ENCODE results near the gene AGO3. TPM values are rescaled to one million over a fixed set of nuclear protein-coding genes. Genes with fewer than 3 reads are reported as not detected.

The AGO3 gene
- total and polyA plus RNA-seq, 2 of the 13 experiments (the other 11 are each of a cell fraction or from before 2014, with no cell fraction given) = 21.2 to 27.1 TPM

DNA sequence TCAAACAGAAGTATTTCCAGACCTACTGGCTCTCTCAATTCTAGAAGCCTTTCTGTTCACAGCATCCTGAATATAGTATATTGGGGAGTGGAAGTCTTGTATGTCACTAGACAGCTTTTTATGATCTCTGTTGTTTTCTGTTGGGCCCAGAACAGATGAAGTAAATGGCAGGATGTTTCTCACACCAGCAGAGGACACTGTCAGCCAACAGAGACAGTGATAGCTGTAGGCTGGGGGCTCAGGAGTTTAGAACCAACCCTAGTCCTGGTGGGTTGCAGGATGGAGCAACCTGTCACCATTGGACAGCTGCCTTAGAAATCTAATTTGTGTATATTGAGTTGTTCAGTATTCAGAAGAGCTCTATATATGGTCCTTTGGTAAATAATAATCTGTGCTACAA lies 31.0 kb upstream of the AGO3 start:
- H3K4me1 ChIP-seq (ENCODE audit: insufficient read depth, low read length) = peaks cover 9% of the 10 kb centered on the region
- intact Hi-C loops (cut with micrococcal nuclease; ENCODE audit: unreplicated experiment) (no loop called here), in situ Hi-C loops (cut with HindIII; ENCODE audit: extremely low pct_ligation_motif_present, low pct_unique_long_range_greater_than_20kb) (no loop called here)
- no peaks in the 10 kb centered on the region for H3K27me3 ChIP-seq (ENCODE audit: control insufficient read depth in 1 of 2, insufficient read depth in 2 of 2, low read length in 2 of 2)
- H3K4me2 ChIP-seq (ENCODE audit: low read depth, low read length) = no peak overlapping the region
- H3K9ac ChIP-seq (ENCODE audit: insufficient read depth, low read depth, low read length) = no peak overlapping the region
- peaks cover 4 to 51% of the 10 kb centered on the region in 2 experiments; a peak in 4 of 5 replicates for H3K36me3 ChIP-seq (replicated peaks in 1 of 2; ENCODE audit: control insufficient read depth in 1 of 2, insufficient read depth in 2 of 2, low read length in 2 of 2)
- no peak for FAIRE-seq
- ChIA-PET POLR2A (no interaction called here), CTCF (ENCODE audit: low intra/inter-chr PET ratio, low total read pairs) (no interaction called here)
- DNase-seq (ENCODE audit: low spot score) = no peak
- H3K27ac ChIP-seq (ENCODE audit: extremely low read length, insufficient read depth, low read length) = no peak overlapping the region
- TF ChIP-seq SYNCRIP (IDR thresholded peaks at IDR 0.05; ENCODE audit: insufficient read depth, low read depth, low read length) (no peak), STAG1 (CRISPR knock-in tag; IDR thresholded peaks at IDR 0.05) (peak; percentile 30), LCORL (IDR thresholded peaks at IDR 0.05) (no peak), LCORL (CRISPR knock-in tag; IDR thresholded peaks at IDR 0.05) (no peak), ZBTB42 (CRISPR knock-in tag; IDR thresholded peaks at IDR 0.05) (no peak), RARA (CRISPR knock-in tag; IDR thresholded peaks at IDR 0.05) (no peak), HOXA7 (CRISPR knock-in tag; IDR thresholded peaks at IDR 0.05) (no peak), HIVEP1 (CRISPR knock-in tag; IDR thresholded peaks at IDR 0.05) (no peak), ZNF136 (CRISPR knock-in tag; IDR thresholded peaks at IDR 0.05; ENCODE audit: low read depth) (no peak), FOXJ3 (CRISPR knock-in tag; IDR thresholded peaks at IDR 0.05; ENCODE audit: borderline replicate concordance) (no peak), IKZF1 (IDR thresholded peaks at IDR 0.05) (no peak), ZNF891 (CRISPR knock-in tag; IDR thresholded peaks at IDR 0.05) (no peak)
- TF ChIP-seq, protein P1, sequence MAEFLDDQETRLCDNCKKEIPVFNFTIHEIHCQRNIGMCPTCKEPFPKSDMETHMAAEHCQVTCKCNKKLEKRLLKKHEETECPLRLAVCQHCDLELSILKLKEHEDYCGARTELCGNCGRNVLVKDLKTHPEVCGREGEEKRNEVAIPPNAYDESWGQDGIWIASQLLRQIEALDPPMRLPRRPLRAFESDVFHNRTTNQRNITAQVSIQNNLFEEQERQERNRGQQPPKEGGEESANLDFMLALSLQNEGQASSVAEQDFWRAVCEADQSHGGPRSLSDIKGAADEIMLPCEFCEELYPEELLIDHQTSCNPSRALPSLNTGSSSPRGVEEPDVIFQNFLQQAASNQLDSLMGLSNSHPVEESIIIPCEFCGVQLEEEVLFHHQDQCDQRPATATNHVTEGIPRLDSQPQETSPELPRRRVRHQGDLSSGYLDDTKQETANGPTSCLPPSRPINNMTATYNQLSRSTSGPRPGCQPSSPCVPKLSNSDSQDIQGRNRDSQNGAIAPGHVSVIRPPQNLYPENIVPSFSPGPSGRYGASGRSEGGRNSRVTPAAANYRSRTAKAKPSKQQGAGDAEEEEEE (CRISPR knock-in tag; IDR thresholded peaks at IDR 0.05; ENCODE audit: borderline replicate concordance) = no peak
- TF ChIP-seq, protein P2, sequence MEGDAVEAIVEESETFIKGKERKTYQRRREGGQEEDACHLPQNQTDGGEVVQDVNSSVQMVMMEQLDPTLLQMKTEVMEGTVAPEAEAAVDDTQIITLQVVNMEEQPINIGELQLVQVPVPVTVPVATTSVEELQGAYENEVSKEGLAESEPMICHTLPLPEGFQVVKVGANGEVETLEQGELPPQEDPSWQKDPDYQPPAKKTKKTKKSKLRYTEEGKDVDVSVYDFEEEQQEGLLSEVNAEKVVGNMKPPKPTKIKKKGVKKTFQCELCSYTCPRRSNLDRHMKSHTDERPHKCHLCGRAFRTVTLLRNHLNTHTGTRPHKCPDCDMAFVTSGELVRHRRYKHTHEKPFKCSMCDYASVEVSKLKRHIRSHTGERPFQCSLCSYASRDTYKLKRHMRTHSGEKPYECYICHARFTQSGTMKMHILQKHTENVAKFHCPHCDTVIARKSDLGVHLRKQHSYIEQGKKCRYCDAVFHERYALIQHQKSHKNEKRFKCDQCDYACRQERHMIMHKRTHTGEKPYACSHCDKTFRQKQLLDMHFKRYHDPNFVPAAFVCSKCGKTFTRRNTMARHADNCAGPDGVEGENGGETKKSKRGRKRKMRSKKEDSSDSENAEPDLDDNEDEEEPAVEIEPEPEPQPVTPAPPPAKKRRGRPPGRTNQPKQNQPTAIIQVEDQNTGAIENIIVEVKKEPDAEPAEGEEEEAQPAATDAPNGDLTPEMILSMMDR (CRISPR knock-in tag; IDR thresholded peaks at IDR 0.05) = peak; percentile 30
- TF ChIP-seq, protein P3, sequence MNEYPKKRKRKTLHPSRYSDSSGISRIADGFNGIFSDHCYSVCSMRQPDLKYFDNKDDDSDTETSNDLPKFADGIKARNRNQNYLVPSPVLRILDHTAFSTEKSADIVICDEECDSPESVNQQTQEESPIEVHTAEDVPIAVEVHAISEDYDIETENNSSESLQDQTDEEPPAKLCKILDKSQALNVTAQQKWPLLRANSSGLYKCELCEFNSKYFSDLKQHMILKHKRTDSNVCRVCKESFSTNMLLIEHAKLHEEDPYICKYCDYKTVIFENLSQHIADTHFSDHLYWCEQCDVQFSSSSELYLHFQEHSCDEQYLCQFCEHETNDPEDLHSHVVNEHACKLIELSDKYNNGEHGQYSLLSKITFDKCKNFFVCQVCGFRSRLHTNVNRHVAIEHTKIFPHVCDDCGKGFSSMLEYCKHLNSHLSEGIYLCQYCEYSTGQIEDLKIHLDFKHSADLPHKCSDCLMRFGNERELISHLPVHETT (CRISPR knock-in tag; conservative IDR thresholded peaks at IDR 0.05) = no peak
- no TSS peak for BruUV-seq (replicated peaks)
- no peaks in the 10 kb centered on the region for H3K79me2 ChIP-seq (ENCODE audit: insufficient read depth, low read length)
- ATAC-seq = no peak
- H4K20me1 ChIP-seq (ENCODE audit: insufficient read depth, low read length) = 0 out of 2 replicates have a peak, but pooled peaks cover 2% of the 10 kb centered on the region
- no peaks in the 10 kb centered on the region for H3K9me3 ChIP-seq (ENCODE audit: low read length)
- H3K4me3 ChIP-seq (replicated peaks in 1 of 3; ENCODE audit: insufficient read depth in 1 of 3, low read depth in 2 of 3, low read length in 3 of 3) = no peak overlapping the region
- no peak overlapping the region for H2AFZ ChIP-seq (ENCODE audit: low read length)
